Pancreas (tissue), 10 donors: ENCODE measurements around the gene MYH14. TPM values are rescaled to one million over a fixed set of nuclear protein-coding genes. Genes with fewer than 3 reads are reported as not detected.

Experiments
- ATAC-seq, 4 donors: fragments of 200-7000 bp; cut with Tn5 transposase; one replicate each; pipeline versions ENCODE4 v1.8.0 to v1.9.1; 2020; ENCODE audit warnings: mild to moderate bottlenecking in 4 of 4, moderate library complexity in 4 of 4
- DNase-seq, 6 donors: peaks; one replicate each; pipeline ENCODE4 v3.0.0-alpha.2; 2020
- FAIRE-seq: peaks from 2 replicates; lab custom pipeline; 2012; peaks lifted over from hg19 to GRCh38; lab: Jason Lieb, UNC
- H3K27ac ChIP-seq, 4 donors: fragments of 200-600 bp; sonication (generic); 1 replicate in 3 of 4; 2 replicates in 1 of 4; pipeline versions ENCODE4 v1.5.0 to v1.8.0; 2020
- H3K27me3 ChIP-seq, 4 donors: fragments of 200-600 bp; one replicate each; pipeline ENCODE4 v1.8.0; 2021
- H3K36me3 ChIP-seq, 3 donors: fragments of 200-600 bp; sonication (generic) in 1 of 3; one replicate each; pipeline versions ENCODE4 v1.5.0 to v1.8.0; 2020 to 2021
- H3K4me1 ChIP-seq, 3 donors: fragments of 200-600 bp; one replicate each; pipeline ENCODE4 v1.8.0; 2021
- H3K4me3 ChIP-seq, 4 donors: fragments of 200-600 bp; sonication (generic) in 2 of 4; one replicate each; pipeline versions ENCODE4 v1.5.0 to v1.8.0; 2020 to 2021
- H3K9me3 ChIP-seq, 4 donors: fragments of 200-600 bp; one replicate each; pipeline ENCODE4 v1.8.0; 2021
- CTCF ChIP-seq, 4 donors: fragments of 200-600 bp; sonication (generic) in 3 of 4; IDR thresholded peaks; one replicate each; pipeline versions ENCODE4 v1.5.0 to v1.8.0; 2021; ENCODE audit warnings: antibody characterized with exemption in 4 of 4
- WGBS, 2 donors: extraction: QIAGEN DNeasy Blood & Tissue Kit; methylation state at CpG; one replicate each; pipeline ENCODE4 v1.1.7; 2013; 5-methylcytosine and 5-hydroxymethylcytosine counted together
- intact Hi-C, 3 donors: fragments of 100-400 bp; cut with DNase I; formaldehyde crosslinking; loops; one replicate each; pipeline versions ENCODE4 v1.11.1 to v1.14.2; 2022
- polyA plus RNA-seq, 2 donors: library from polyadenylated mRNA; stranded (reverse); fragments of 200-250 nt; gene quantifications; one replicate each; pipeline ENCODE4 v1.2.3, GENCODE V29; 2013
- total RNA-seq, 6 donors: library from RNA; stranded (reverse); fragmentation: NEBNext Ultra II Directional in 4 of 6; extraction: Animal tissue kit (Norgen Biotek cat#: 25700) in 4 of 6; gene quantifications; one replicate each; pipeline versions ENCODE4 v1.2.1 to v1.2.4, GENCODE V29; 2021 to 2023
- donor health status: healthy with polysubstance abuse.
- donor health status: DM: no; HTN: no; CAD: no; lungs with moderate emphysema.
- donor health status: DM: no; HTN: no; CAD: no.
- donor health status: control.
- donor health status: control.
- donor health status: Bipolar disorder and iron deficiency.
- donor health status: DM: yes; HTN: yes; CAD: no.
- donor health status: DM: no; HTN: no; CAD: no.
- donor health status: DM: no; HTN: no; CAD: no.
- donor health status: DM: yes; HTN: yes; CAD: no.

The MYH14 gene
- total and polyA plus RNA-seq, 8 donors: 21.4 to 75.7 (median 34.4) TPM

- intact Hi-C loops: no loop called here
- no peak for TF ChIP-seq CTCF (IDR thresholded peaks at IDR 0.05)
- Histone ChIP-seq H3K27me3 (peaks cover 0 to 6% (median 0%) of the 10 kb centered on the region in 4 donors), H3K27ac (no peak overlapping the region), H3K36me3 (no peaks in the 10 kb centered on the region), H3K4me1 (no peaks in the 10 kb centered on the region), H3K9me3 (no peaks in the 10 kb centered on the region), H3K4me3 (no peak overlapping the region)
- DNase-seq: peak in 1 of 6 donors; percentile 30
- no peak for ATAC-seq
- 80 to 86% methylated on average over 16 of the region's 16 CpGs for WGBS, 2 donors
- FAIRE-seq: no peak
Measured at GRCh38 chr19:50309396-50310125, 106.1 kb downstream of the MYH14 start.

- peak in 1 of 6 donors; percentile 48 for DNase-seq
Measured at GRCh38 chr19:50310759-50311465, 107.5 kb downstream of the MYH14 start.

GRCh38 chr19:50311723-50312635 lies 108.6 kb downstream of the MYH14 start:
- H3K27me3 ChIP-seq: peaks cover 0 to 6% (median 0%) of the 10 kb centered on the region in 4 donors
- no peaks in the 10 kb centered on the region for H3K36me3 ChIP-seq
- H3K4me3 ChIP-seq: no peak overlapping the region
- intact Hi-C loops: no loop called here
- no peak overlapping the region for H3K27ac ChIP-seq
- ATAC-seq: peak in 3 of 4 donors; percentile 18 to 51 (median 49)
- no peaks in the 10 kb centered on the region for H3K9me3 ChIP-seq
- peak in 3 of 6 donors; percentile 31 to 77 (median 48) for DNase-seq
- no peaks in the 10 kb centered on the region for H3K4me1 ChIP-seq
- WGBS, 2 donors: 9% methylated on average over 37 to 42 of the region's 42 CpGs
- TF ChIP-seq CTCF (IDR thresholded peaks at IDR 0.05): no peak
- no peak for FAIRE-seq

More at GRCh38 chr19:50310759-50311465, 107.5 kb downstream of the MYH14 start:
- Histone ChIP-seq H3K27ac (no peak overlapping the region), H3K4me1 (no peaks in the 10 kb centered on the region), H3K27me3 (peaks cover 0 to 6% (median 0%) of the 10 kb centered on the region in 4 donors), H3K4me3 (no peak overlapping the region), H3K9me3 (no peaks in the 10 kb centered on the region), H3K36me3 (no peaks in the 10 kb centered on the region)
- intact Hi-C loops: no loop called here
- ATAC-seq (no peak), FAIRE-seq (no peak)
- WGBS, 2 donors: 45 to 51% methylated on average over 10 of the region's 10 CpGs
- TF ChIP-seq CTCF (IDR thresholded peaks at IDR 0.05): no peak

DNA sequence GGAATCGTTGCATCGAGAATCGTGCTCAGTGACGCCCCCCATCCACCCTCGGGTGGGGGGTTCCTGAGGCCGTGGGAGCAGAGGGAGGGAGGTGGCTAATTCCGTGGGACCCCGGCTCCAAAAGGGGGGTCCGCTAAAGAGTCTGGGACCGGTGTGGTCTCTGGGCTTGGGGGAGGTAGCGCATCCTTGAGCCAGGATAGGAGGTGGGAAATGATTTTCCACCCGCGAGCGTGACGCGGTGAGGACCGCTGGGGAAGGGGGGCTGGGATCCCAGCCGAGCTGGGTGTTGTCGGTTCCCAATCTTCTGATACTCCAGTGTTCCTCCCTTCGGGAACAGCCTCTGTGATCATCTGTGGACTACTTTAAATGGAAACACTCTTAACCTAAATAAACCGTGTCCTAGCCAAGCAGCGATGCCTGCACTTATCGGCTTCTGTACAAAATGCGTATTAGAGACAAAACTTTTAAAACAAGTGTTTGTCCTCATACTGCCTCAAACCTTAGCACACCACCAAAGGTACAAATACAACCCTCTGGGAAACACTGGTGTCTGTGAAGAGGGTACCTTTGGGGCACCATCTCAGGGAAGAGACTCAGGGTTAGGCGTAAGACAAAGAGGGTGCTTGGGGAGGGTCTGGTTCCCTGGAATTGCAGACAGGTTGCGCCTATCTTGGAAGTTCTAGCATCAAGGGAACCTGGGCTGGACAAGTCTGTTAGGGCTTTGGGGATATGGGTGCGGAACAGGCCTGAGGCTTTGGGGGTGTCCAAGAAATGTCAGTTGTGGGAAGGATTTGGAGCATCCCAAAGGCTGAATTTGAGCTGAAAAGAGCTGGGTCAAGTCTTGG lies 109.8 kb downstream of the MYH14 start:
- Histone ChIP-seq H3K4me1 (no peaks in the 10 kb centered on the region), H3K9me3 (no peaks in the 10 kb centered on the region), H3K4me3 (no peak overlapping the region), H3K27me3 (peaks cover 0 to 6% (median 0%) of the 10 kb centered on the region in 4 donors), H3K36me3 (no peaks in the 10 kb centered on the region), H3K27ac (no peak overlapping the region)
- ATAC-seq (no peak), DNase-seq (peak in 1 of 6 donors; percentile 44), FAIRE-seq (no peak)
- 7 to 9% methylated on average over 27 of the region's 27 CpGs for WGBS, 2 donors
- intact Hi-C loops: no loop called here
- TF ChIP-seq CTCF (IDR thresholded peaks at IDR 0.05): no peak
